Measurements from ENCODE around the gene PGPEP1.
"Not testable (repeated sequence)": the region's sequence is repeated elsewhere in the genome, so short reads cannot be mapped to it uniquely, and the experiment has no call there.

The PGPEP1 gene

DNA sequence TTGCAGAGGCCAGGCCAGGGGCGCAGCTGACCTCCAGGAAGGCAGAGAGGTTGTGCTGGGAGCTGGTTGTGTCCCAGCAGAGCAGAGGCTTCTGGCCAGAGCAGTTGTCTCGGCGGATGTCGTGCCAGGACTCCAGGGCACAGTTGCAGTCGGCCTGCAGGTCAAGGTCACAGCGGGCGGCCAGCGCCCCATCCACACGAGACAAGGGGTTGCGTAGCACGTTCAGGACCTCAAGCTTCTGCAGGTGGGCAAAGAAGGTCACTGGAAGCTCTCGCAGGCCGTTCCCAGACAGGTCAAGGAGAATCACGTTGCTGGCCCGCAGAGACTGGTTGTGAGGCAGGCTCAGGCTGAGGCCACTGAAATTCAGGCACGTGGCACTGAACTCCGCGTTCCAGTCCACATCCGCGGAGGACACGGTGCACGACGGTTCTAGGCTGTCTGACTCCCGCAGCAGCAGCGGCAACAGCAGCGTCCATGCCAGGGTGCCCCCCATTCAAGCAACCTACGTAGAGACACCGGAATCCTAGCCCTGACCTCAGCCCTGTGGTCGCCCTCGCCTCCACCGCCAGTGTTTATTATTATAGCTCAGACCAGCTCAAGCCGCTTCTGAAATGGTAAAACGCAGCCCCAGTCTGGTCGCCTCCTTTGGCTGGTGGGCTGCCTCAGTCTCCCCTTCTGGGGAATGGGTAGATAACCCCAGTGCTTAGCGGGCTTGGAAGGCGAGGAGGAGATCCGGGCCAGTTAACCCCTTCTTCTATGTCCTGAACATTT lies 56.3 kb downstream of the PGPEP1 start:
- DNase-seq = no peak

- DNase-seq = no peak
Observed at GRCh38 chr19:18397242-18398202, 57.1 kb downstream of the PGPEP1 start, which contains the start of gene LRRC25. Gene LRRC25 (minus strand): TSS chr19:18397622. CDS start chr19:18396963, 659 bp downstream.

- no peak for DNase-seq
Observed at GRCh38 chr19:18399008-18399407, 58.6 kb downstream of the PGPEP1 start.

GRCh38 chr19:18401580-18402112 lies 61.2 kb downstream of the PGPEP1 start:
- no peak for DNase-seq

- not testable (repeated sequence) for DNase-seq
Observed at GRCh38 chr19:18402455-18403248, 62.3 kb downstream of the PGPEP1 start.

GRCh38 chr19:18405754-18406153 lies 65.4 kb downstream of the PGPEP1 start:
- not testable (repeated sequence) for DNase-seq

DNA sequence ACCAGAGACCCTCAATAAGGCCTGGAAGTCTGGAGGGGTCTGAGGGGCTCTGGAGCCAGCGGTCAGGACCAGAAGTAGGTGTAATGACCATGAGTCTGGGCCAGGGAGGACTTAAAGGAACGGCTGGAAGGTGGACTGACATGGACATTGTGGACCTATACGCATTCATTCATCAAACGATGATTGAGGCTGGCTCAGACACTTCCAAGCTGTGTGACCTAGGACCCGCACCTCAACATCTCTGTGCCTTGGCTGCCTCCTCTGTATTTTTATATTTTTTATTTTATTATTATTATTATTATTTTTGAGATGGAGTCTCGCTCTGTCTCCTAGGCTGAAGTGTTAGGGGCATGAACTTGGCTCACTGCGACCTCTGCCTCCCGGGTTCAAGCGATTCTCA lies 66.4 kb downstream of the PGPEP1 start:
- no peak for DNase-seq

GRCh38 chr19:18408053-18408476 lies 67.7 kb downstream of the PGPEP1 start:
- DNase-seq = no peak

DNA sequence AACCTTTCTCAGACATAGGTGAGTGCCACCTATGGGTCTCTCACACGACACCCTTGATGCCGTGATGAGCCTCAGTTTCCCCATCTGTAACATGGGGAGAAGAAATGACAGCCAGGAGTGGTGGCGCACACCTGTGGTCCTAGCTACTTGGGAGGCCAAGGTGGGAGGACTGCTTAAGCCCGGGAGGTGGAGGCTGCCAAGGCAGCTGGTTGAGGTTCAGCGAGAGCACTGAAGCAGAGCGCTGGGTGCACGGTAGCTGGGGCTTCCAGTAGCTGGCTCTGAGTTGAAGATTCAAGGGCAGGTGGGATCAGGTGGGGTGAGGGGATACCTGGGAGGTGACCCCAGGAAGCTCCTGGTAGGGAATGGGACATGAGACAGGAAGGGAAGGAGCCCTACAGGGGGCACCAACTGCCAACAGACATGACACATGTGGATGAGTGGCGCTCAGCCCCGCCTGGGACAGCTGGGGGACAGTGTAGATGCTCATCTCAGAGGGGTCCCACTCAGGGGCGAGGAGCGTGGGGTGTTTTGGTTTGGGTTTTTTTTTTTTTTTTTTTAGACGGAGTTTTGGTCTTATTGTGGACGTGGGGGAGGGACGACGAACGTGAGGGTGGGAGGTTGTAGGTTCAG lies 72.3 kb downstream of the PGPEP1 start:
- DNase-seq = no peak

GRCh38 chr19:18414504-18415177 lies 74.2 kb downstream of the PGPEP1 start:
- DNase-seq = no peak

- DNase-seq = no peak
Observed at GRCh38 chr19:18415178-18415867, 74.9 kb downstream of the PGPEP1 start.

GRCh38 chr19:18416778-18417249 lies 76.4 kb downstream of the PGPEP1 start:
- peak; percentile 43 for DNase-seq

GRCh38 chr19:18417250-18418028 lies 77.0 kb downstream of the PGPEP1 start:
- DNase-seq = no peak

- DNase-seq = no peak
Observed at GRCh38 chr19:18418029-18418482, 77.7 kb downstream of the PGPEP1 start.

DNA sequence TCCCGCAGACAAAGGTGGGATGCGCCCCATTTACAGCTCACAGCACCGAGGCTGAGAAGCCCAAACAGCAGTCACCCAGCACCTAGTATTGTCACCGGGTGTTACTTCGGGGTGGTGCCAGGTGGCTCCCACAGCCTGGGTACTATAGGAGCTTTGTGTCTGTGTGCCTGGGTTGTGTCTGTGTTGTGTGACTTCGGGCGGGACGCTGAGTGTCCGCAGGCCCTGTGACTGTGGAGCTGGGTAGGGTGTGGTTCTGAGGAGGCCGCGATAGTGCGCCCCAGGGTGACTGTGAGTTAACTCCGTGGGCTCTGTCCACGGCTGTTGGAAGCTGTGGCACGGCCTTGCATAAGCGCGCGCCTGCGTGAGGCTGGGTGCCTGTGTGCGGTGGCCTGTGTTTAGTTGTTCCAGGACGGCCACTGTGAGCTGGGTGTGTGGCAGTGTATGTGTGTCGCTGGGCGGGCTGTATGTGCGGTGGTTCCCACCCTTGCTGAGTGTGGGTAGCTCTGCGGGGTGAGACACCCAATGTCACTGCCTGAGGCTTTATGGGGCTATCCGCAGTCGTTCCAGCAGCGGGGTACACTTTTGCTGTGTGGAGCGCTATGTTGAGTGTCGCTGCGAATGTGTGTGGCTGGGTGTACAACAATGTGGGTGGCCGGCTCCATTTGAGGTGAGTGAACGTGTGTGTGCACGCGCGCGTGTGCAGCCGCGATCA lies 78.2 kb downstream of the PGPEP1 start:
- DNase-seq = no peak

DNA sequence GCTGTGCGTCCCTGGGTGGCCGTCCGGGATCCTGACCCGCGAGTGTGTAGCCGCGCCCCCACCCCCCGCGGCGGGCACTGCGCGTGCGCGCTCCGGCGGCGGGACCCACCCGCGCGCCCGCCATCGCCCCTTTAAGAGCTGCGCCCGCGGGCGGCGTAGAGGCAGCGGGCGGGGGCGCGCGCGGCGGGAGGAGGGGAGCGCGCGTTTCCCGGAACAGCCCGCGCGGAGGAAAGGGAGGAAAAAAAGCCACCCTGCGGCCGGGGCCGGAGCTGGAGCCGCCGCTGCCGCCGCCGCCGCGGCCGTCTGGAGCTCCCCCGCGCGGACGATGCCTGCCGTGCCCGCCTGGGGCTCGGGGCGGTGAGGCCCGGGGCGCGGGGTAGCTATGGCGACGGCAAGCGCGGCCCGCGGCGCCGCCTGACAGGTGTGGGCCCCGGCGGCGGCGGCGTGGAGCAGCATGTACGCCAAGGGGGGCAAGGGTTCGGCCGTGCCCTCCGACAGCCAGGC lies 78.8 kb downstream of the PGPEP1 start, which contains the start of gene SSBP4:
Gene SSBP4, plus strand, starts transcription at position 204 of the 504 bp plus-strand sequence. Its CDS starts 251 bp downstream, at position 455.
- DNase-seq = no peak
